Aorta (tissue), 5 donors: Measurements from ENCODE around the gene CNTRL. TPM values are rescaled to one million over a fixed set of nuclear protein-coding genes. Genes with fewer than 3 reads are reported as not detected.

Experiments used
- ATAC-seq: fragments of 200-7000 bp; cut with Tn5 transposase; one replicate; pipeline ENCODE4 v1.9.1; 2022; ENCODE audit warnings: moderate library complexity; ENCODE audit not compliant: low FRiP score
- DNase-seq, 2 donors: peaks; one replicate each; pipeline ENCODE4 v3.0.0-alpha.2; 2020
- H3K27ac ChIP-seq, 2 donors: one replicate each; pipeline ENCODE4 v1.5.1; 2013; ENCODE audit warnings: low read length in 2 of 2, mild to moderate bottlenecking in 2 of 2, moderate library complexity in 2 of 2, control low read depth in 1 of 2, inconsistent platforms in 1 of 2, low read depth in 1 of 2
- H3K27me3 ChIP-seq, 2 donors: one replicate each; pipeline ENCODE4 v1.6.1; 2013; ENCODE audit warnings: control low read depth in 1 of 2, low read length in 1 of 2, mild to moderate bottlenecking in 1 of 2, moderate library complexity in 1 of 2; ENCODE audit not compliant: insufficient read depth in 2 of 2, control insufficient read depth in 1 of 2
- H3K36me3 ChIP-seq, 2 donors: one replicate each; pipeline ENCODE4 v1.6.1; 2013; ENCODE audit warnings: control low read depth in 1 of 2, low read length in 1 of 2, mild to moderate bottlenecking in 1 of 2; ENCODE audit not compliant: insufficient read depth in 2 of 2, control insufficient read depth in 1 of 2
- H3K4me1 ChIP-seq, 2 donors: one replicate each; pipeline ENCODE4 v1.6.1; 2013; ENCODE audit warnings: low read length in 2 of 2, control low read depth in 1 of 2, mild to moderate bottlenecking in 1 of 2, moderate library complexity in 1 of 2; ENCODE audit not compliant: insufficient read depth in 2 of 2, control insufficient read depth in 1 of 2
- H3K4me3 ChIP-seq, 2 donors: one replicate each; pipeline ENCODE4 v1.5.1; 2013; ENCODE audit warnings: low read length in 2 of 2, control low read depth in 1 of 2, mild to moderate bottlenecking in 1 of 2
- H3K9me3 ChIP-seq: one replicate; pipeline ENCODE4 v1.6.1; 2013; ENCODE audit warnings: mild to moderate bottlenecking, low read length; ENCODE audit not compliant: control insufficient read depth
- WGBS, 2 donors: extraction: QIAGEN DNeasy Blood & Tissue Kit; methylation state at CpG; one replicate each; pipeline ENCODE4 v1.1.7; 2013; 5-methylcytosine and 5-hydroxymethylcytosine counted together
- intact Hi-C, 2 donors: fragments of 100-400 bp; cut with DNase I; formaldehyde crosslinking; loops; one replicate each; pipeline versions ENCODE4 v1.14.2 to v1.15.0; 2022
- polyA plus RNA-seq, 2 donors: library from polyadenylated mRNA; stranded (reverse); fragments of 200-250 nt; gene quantifications; one replicate each; pipeline ENCODE4 v1.2.3, GENCODE V29; 2013
- total RNA-seq, 2 donors: library from RNA; stranded (reverse); fragmentation: NEBNext Ultra II Directional; extraction: Animal tissue kit (Norgen Biotek cat#: 25700); gene quantifications; one replicate each; pipeline ENCODE4 v1.2.1, GENCODE V29; 2021
- donor health status: healthy with polysubstance abuse.
- donor health status: Bipolar disorder and iron deficiency.
- donor health status: DM: no; HTN: no; CAD: no.
- donor health status: DM: no; HTN: no; CAD: no.
- donor health status: DM: yes; HTN: yes; CAD: no.

The CNTRL gene
- total and polyA plus RNA-seq, 4 donors = 9.0 to 25.8 (median 14.7) TPM

- H3K27me3 ChIP-seq = no peaks in the 10 kb centered on the region
- H3K9me3 ChIP-seq = no peaks in the 10 kb centered on the region
- no peaks in the 10 kb centered on the region for H3K36me3 ChIP-seq
- DNase-seq (no peak), ATAC-seq (no peak)
- 31 to 42% methylated on average over 1 of the region's 1 CpG for WGBS, 2 donors
- peaks cover 2 to 3% of the 10 kb centered on the region in 2 donors for H3K4me1 ChIP-seq
- intact Hi-C loops = no loop called here
- H3K4me3 ChIP-seq = no peak overlapping the region
- H3K27ac ChIP-seq = no peak overlapping the region
Measured at GRCh38 chr9:121192518-121192917, 117.8 kb downstream of the CNTRL start.

- intact Hi-C loops = no loop called here
- Histone ChIP-seq H3K36me3 (no peaks in the 10 kb centered on the region), H3K27me3 (no peaks in the 10 kb centered on the region), H3K27ac (no peak overlapping the region), H3K4me1 (peaks cover 2 to 3% of the 10 kb centered on the region in 2 donors), H3K4me3 (no peak overlapping the region), H3K9me3 (no peaks in the 10 kb centered on the region)
- ATAC-seq (no peak), DNase-seq (no peak)
- 0 to 7% methylated on average over 1 of the region's 1 CpG for WGBS, 2 donors
Measured at GRCh38 chr9:121192959-121193640, 118.3 kb downstream of the CNTRL start.

- Histone ChIP-seq H3K4me3 (no peak overlapping the region), H3K36me3 (no peaks in the 10 kb centered on the region), H3K27me3 (no peaks in the 10 kb centered on the region), H3K27ac (no peak overlapping the region), H3K4me1 (peaks cover 2 to 5% of the 10 kb centered on the region in 2 donors), H3K9me3 (no peaks in the 10 kb centered on the region)
- DNase-seq (no peak), ATAC-seq (no peak)
- 16 to 21% methylated on average over 1 of the region's 1 CpG for WGBS, 2 donors
- intact Hi-C loops = no loop called here
Measured at GRCh38 chr9:121194730-121195129, 120.0 kb downstream of the CNTRL start.

- DNase-seq (no peak), ATAC-seq (no peak)
- intact Hi-C loops = no loop called here
- Histone ChIP-seq H3K27me3 (no peaks in the 10 kb centered on the region), H3K9me3 (no peaks in the 10 kb centered on the region), H3K27ac (no peak overlapping the region), H3K36me3 (no peaks in the 10 kb centered on the region), H3K4me1 (peaks cover 2 to 5% of the 10 kb centered on the region in 2 donors), H3K4me3 (no peak overlapping the region)
- WGBS, 2 donors = 59% methylated on average over 4 of the region's 4 CpGs
Measured at GRCh38 chr9:121196389-121196788, 121.6 kb downstream of the CNTRL start.

GRCh38 chr9:121197132-121197531 lies 122.4 kb downstream of the CNTRL start:
- Histone ChIP-seq H3K4me1 (peaks cover 2 to 5% of the 10 kb centered on the region in 2 donors), H3K27me3 (no peaks in the 10 kb centered on the region), H3K36me3 (no peaks in the 10 kb centered on the region), H3K27ac (no peak overlapping the region), H3K9me3 (no peaks in the 10 kb centered on the region), H3K4me3 (no peak overlapping the region)
- DNase-seq = no peak
- ATAC-seq = no peak
- 83 to 92% methylated on average over 1 of the region's 1 CpG for WGBS, 2 donors
- intact Hi-C loops = no loop called here

GRCh38 chr9:121198512-121199042 lies 123.8 kb downstream of the CNTRL start:
- DNase-seq (no peak), ATAC-seq (no peak)
- H3K27ac ChIP-seq = no peak overlapping the region
- H3K9me3 ChIP-seq = no peaks in the 10 kb centered on the region
- H3K36me3 ChIP-seq = no peaks in the 10 kb centered on the region
- peak overlapping the region in 1 of 2 donors; percentile 26 for H3K4me3 ChIP-seq
- H3K27me3 ChIP-seq = no peaks in the 10 kb centered on the region
- H3K4me1 ChIP-seq = peaks cover 2 to 5% of the 10 kb centered on the region in 2 donors
- intact Hi-C loops = no loop called here
- WGBS, 2 donors = 19 to 20% methylated on average over 4 of the region's 4 CpGs

GRCh38 chr9:121199921-121200320 lies 125.2 kb downstream of the CNTRL start:
- no peak for ATAC-seq
- intact Hi-C loops = no loop called here
- Histone ChIP-seq H3K36me3 (no peaks in the 10 kb centered on the region), H3K4me3 (peak overlapping the region in 1 of 2 donors; percentile 91), H3K9me3 (no peaks in the 10 kb centered on the region), H3K27ac (no peak overlapping the region), H3K27me3 (no peaks in the 10 kb centered on the region), H3K4me1 (peaks cover 0 to 5% of the 10 kb centered on the region in 2 donors)
- DNase-seq = no peak
- WGBS, 2 donors = 13 to 16% methylated on average over 2 of the region's 2 CpGs

- Histone ChIP-seq H3K4me1 (peaks cover 0 to 5% of the 10 kb centered on the region in 2 donors), H3K27ac (no peak overlapping the region), H3K4me3 (peak overlapping the region; percentile 78 to 91), H3K36me3 (no peaks in the 10 kb centered on the region), H3K27me3 (no peaks in the 10 kb centered on the region), H3K9me3 (no peaks in the 10 kb centered on the region)
- 7 to 11% methylated on average over 4 of the region's 4 CpGs for WGBS, 2 donors
- no peak for ATAC-seq
- intact Hi-C loops = no loop called here
- DNase-seq = no peak
Measured at GRCh38 chr9:121200356-121200755, 125.6 kb downstream of the CNTRL start.
